Measurements from ENCODE around the gene UBAC2.
A peak's percentile ranks its signal among the peaks of the same experiment; 100 is the strongest.

Gene UBAC2

DNA sequence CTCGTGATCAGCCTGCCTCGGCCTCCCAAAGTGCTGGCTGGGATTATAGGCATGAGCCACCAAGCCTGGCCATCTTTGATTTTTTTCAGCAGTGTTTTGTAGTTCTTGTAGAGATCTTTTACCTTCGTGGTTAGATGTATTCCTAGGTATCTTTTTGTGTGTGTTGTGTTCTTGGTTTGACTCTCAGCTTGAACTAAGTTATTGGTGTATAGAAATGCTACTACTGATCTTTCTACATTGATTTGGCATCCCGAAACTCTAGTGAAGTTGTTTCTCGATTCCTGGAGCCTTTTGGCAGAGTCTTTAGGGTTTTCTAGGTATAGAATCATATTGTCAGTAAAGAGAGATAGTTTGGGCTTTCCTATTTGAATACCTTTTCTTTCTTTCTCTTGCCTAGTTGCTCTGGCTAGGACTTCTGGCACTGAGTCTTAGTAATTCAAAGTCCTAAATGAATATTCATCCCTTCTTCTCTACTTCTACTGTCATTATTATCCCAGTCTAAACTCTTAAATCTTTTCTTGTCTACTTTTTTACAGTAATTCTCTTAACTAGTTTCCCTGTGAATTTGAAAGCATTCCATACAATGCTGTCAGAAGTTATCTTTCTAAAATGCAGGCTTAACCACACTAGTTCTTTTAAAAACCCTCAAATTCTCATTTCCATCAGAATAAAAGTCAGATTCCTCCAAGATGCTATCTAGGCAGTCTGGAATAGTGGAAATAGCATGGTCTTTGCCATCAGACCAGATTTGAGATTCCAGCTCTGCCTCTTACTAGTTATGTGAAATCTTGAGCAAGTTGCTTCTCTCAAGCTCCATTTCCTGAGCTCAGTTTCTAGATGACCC is 50.5 kb downstream of the UBAC2 start:
- FAIRE-seq, result no peak

GRCh38 chr13:99251921-99252320 is 51.3 kb downstream of the UBAC2 start:
- no peak for FAIRE-seq

DNA sequence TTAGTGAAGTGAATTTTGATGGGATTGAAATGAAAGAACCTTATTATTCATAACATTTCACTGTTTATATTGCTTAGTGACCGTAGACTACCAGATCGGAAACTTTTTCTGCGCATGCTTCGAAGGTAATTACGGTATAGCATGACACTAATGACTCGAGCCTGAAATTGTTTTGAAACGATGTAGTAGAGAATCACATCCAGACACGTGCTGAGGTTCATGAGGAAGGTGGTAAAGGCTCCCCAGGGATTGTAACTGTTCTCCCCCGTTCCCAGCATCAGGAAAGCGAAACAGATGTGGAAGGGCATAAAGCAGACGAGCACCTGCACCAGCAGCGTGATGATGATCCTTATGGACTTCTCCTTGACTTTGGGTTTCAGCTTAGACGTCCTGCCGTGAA is 54.2 kb downstream of the UBAC2 start:
- no peak for FAIRE-seq

DNA sequence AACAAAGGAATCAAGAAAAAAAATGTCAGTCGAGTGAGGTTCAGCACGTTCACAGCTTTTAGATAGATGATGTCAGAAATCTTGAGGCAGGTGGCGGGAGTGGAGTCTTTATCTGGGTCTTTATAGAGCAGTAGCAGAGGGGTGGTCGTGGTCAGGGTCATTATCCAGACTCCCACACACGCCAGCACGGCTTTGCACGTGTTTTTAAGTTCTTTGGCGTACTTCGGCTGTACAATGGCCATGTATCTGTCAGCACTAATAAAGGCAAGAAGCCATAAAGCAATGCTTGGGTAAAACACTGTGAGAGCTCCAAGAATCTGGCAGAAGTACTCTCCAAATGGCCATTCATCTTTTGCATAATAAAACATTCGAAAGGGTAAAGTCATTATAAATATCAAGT is 54.6 kb downstream of the UBAC2 start:
- FAIRE-seq, result no peak

DNA sequence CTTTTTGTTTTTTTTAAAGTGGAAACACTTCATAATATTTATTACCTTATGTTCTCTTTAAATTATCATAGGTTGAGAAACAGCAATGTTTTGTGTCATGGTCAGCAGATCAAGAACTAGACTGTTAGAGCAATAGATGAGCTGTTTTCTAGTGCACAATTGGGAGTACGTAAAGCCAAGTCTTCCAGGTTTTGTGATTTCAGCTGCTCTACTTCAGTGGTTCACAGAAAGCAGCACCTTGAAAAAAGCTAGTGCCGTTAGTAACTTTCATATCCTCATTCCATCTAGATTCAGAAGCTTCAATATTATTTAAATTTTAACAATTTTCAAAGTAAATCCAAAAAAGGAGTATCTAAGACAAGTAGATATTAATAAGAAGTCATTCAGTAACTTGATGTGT is 55.6 kb downstream of the UBAC2 start:
- FAIRE-seq, result no peak

DNA sequence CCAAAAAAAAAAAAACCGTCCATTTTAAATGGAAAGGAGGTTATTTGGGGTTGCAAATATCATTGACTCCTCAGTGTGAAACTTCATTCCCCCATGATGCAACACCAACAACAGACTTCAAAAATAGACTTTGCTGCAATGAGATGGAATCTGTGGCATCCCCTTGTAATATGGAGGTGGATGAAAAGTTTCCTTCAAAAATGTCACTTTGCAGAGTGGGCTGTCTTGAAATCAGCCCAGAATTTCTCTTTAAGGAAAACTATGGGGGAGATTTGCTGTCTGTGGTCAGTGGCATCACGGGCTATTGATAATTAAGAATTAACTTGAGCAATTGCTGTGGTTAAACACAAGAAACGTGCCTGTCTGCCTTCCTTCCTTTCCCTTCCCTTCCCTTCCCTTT is 56.1 kb downstream of the UBAC2 start:
- no peak for FAIRE-seq

DNA sequence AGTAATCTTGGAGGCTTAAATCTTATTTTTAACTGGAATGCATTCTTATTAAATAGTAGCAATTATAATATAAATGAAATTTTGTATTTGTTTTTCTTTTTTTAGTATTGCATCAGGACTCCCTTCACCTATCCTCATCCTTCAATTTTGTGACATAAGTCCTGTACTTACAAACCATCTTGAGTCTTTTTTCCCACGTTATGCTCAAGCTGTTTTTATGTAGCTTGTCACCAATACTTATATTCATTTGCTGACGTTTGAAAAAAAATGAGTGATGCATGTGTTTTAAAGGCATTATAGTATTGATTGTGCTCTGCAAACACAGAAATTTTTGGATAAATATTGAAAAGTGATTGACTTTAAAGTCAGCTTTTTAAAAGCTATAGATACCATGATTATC is 56.6 kb downstream of the UBAC2 start:
- FAIRE-seq, result no peak

DNA sequence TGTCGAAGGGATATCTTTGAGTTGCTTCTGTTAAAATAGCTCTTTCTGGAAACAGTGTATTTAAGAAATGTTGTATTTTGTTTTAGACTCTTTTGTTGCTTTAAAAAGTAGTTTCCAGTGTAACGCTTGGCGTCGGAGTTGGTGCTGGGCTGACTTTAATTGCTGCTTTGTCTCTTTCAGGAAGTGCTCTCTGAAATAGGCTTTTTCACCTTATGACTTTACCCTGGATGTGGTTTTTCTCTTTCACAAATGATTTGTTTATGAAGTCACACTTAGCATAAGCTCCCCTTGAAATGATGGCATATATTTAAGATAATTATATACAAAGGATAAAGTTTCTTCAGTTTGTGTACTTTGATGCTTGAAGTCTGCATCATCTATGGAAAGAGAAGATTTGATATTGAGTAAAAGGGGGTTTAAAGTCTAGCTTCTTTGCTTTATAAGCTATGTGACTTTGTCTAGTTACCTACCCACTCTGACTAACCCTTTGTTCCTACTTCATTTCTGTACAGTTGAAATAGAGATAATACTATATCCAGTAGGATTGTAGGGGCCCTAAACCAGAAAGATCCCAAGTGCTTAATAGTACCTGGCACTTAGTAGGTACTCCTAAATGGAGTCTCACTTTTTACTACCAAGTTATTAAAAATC is 57.7 kb downstream of the UBAC2 start, which contains the start of gene GPR18:
TSS of gene GPR18 (minus strand) at position 170 of the 651 bp plus-strand sequence. CDS start 2,507 bp downstream, outside the sequence.
- no peak for FAIRE-seq

GRCh38 chr13:99258946-99259345 is 58.3 kb downstream of the UBAC2 start:
- no peak for FAIRE-seq

DNA sequence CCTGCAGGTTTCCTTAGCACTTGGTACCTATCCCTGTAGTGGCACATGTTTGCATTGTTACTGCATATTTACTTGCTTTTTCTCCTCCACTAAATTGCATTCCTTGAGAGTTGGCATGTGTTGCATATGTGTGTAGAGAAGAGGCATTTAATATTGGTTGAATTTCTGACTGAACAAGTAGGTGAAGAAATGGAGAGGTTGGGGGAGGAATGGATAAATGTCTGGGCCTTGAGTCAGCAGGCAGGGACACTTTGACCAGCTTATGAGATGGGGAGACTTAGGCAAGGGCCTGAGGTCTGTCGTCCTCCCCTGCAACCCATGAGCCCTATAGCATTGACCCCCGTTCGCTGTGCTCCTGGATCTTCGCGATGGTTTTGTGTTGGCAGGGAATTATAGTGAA is 59.6 kb downstream of the UBAC2 start:
- FAIRE-seq, result no peak

DNA sequence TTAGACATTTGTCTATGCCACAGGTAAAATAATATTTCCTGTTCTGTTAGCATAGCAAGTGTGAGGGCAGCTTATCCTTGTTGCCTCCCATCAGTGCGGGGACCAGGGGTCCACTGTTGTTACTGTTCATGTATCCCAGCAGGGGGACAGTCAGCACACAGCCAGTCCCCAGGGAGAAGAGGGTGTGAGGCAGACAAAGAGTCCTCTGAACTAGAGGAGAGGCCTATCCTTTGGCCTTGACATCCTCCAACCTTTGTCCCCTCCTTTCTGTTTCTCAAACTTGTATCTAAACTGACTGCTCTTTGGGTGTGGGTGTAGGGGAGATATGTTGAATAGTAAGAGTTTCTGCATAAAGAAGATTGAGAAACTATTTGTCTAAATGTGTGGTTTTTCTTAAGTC is 60.4 kb downstream of the UBAC2 start:
- FAIRE-seq, result no peak

DNA sequence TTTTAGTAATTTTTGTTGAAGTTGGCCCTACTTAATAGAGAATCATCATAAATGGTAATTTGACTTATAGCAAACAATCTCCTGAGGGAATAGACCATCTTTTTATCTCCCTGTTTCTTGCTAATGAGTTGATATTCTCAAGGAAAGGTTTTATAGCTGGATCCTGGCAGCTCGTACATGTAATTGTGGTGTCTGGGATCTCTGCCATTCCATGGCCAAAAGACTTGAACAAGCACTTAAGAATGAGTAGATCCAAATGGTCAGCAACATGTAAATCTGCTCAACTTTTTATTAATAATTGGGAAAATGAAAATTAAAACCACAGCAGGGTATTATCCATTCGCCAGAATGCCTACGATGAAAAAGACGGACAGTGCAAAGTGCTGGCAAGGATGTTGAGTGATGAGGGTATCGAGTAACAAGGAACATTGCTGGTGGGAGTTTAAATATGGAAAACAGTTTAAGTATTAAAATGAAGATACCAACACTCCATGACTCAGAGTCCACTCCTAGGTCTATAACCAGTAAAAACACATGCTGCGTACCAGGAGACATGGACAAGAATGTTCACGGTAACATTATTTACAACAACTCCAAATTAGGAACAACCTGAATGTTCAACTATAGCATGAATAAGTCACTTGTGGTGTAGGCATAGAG is 62.6 kb downstream of the UBAC2 start:
- no peak for FAIRE-seq

DNA sequence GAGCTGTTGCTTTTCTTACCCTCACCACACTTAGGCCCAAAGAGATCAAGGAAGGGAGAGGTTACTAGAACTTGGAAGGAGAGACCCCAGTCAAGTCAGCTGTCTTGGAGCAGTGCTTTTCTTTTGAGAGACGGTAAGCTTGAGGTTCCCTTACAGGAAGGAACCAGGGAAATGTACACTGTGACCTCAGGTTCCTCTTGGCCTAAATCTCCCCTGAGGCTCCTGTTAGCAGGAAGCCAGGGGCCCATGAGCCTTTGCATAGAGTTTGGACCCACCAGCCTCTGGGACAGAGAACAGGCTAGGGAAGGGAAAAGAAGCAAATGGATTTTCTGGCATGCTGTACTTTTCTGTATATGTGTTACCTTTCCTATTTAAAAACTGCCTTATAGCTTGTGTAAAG is 63.4 kb downstream of the UBAC2 start:
- FAIRE-seq, result no peak

GRCh38 chr13:99265162-99265800 is 64.6 kb downstream of the UBAC2 start:
- no peak for FAIRE-seq

- peak; percentile 66 for FAIRE-seq
Measured at GRCh38 chr13:99265821-99266426, 65.3 kb downstream of the UBAC2 start.

- no peak for FAIRE-seq
Measured at GRCh38 chr13:99266827-99267226, 66.2 kb downstream of the UBAC2 start.

- no peak for FAIRE-seq
Measured at GRCh38 chr13:99267927-99268326, 67.3 kb downstream of the UBAC2 start.

GRCh38 chr13:99268822-99269221 is 68.2 kb downstream of the UBAC2 start:
- no peak for FAIRE-seq

- FAIRE-seq, result peak; percentile 96
Measured at GRCh38 chr13:99269627-99270241, 69.1 kb downstream of the UBAC2 start.

DNA sequence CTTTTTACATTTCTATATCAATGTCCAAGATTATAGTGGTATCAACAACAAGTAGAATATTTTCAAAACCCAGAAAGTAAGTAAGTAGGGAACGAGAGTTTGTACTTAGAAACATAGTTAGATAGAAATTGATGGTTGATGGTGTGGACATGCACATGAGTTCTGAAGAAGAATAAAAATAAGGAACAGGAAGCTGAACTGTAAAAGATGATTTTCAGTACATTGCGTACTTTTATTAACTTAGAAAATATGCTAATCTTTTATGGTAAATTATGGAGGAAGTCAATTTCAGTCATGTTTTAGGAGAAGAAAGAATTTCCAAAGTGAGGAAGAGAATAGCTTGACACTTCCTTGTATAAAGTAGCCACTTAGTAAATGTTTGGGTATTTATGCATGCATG is 69.9 kb downstream of the UBAC2 start:
- FAIRE-seq, result no peak

GRCh38 chr13:99271249-99271648 is 70.6 kb downstream of the UBAC2 start:
- FAIRE-seq, result no peak

- no peak for FAIRE-seq
Measured at GRCh38 chr13:99272481-99272880, 71.8 kb downstream of the UBAC2 start.
